Colon (tissue), 2 donors: ENCODE data around the gene NRAS.

Experiments used
- FAIRE-seq: peaks from 2 replicates; lab custom pipeline; 2012; peaks lifted over from hg19 to GRCh38; lab: Jason Lieb, UNC
- donor health status: control.
- donor health status: control.

The NRAS gene

DNA sequence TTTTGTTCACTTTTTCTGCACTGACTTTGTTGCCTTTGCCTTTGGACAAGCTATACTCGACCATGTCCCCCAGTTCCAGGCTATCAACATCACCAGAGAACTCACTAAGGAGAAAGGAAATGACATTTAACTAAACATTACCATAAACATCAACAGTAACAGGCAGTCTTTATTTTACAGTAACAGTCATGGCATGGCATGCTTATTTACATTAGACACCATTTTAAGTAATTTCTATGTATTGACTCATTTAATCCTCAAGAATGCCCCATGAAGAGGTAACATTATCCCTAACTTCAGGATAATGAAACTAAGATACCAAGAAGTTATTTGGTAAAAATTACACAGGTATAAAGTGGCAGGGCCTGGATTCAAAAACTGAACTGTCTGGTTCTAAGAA is 8.7 kb upstream of the NRAS start:
- no peak for FAIRE-seq

DNA sequence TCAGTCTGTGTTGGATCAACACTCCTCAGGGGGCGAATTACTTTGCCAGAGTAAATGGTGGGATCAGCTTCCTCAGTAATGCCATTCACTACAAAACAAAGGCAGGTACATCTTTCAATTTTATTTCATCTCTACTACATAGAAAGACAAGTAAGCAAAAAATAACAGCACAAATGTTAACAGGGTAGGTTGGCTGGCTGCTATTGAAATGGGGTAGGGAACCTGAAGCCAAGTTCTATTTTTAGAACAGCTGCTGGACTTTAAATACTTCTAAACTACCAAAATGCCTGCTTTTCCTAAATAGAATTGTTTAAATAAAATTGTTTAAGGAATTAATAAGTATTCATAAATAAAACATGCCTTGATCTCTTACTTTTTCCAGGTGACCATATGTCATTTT is 7.3 kb upstream of the NRAS start:
- FAIRE-seq, result no peak

- no peak for FAIRE-seq
Measured at GRCh38 chr1:114723457-114723856, 6.9 kb upstream of the NRAS start.

- no peak for FAIRE-seq
Measured at GRCh38 chr1:114720492-114720891, 3.9 kb upstream of the NRAS start.

- FAIRE-seq, result no peak
Measured at GRCh38 chr1:114719424-114719787, 2.8 kb upstream of the NRAS start.

DNA sequence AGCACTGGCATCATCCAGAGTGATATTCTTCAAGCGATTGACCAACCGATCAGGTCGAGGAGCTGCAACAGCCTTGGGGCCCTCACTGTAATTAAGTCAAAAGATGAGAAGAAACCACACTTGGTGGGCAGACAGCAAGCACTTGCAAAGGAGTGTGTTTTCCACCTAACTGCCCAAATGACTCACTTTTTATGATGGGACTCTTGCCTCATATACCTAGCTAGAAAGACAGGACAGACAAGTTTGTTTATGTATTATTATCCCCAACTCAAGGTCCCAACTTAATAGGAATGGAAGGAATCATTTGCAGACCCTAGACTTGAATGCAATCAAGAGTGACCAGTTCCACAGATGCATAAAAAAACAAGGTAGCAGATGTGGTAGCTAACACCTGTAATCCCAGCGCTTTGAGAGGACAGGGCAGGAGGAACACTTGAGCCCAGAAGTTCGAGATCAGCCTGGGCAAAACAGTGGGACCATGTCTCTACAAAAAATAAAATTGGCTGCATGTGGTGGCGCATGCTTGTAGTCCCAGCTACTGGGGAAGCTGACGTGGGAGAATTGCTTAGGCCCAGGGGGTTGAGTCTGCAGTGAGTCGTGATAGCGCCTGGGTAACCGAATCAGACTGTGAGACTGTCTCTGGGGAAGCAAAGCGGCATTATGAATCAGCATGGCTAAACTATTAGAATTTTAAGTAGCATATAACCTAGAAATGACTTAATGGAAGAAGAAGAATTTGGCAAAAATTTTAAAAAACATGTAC is 2.3 kb upstream of the NRAS start:
- no peak for FAIRE-seq

- no peak for FAIRE-seq
Measured at GRCh38 chr1:114715952-114716303, 643 bp downstream of the NRAS start.

GRCh38 chr1:114712977-114713376 is 3.6 kb downstream of the NRAS start:
- FAIRE-seq, result no peak

DNA sequence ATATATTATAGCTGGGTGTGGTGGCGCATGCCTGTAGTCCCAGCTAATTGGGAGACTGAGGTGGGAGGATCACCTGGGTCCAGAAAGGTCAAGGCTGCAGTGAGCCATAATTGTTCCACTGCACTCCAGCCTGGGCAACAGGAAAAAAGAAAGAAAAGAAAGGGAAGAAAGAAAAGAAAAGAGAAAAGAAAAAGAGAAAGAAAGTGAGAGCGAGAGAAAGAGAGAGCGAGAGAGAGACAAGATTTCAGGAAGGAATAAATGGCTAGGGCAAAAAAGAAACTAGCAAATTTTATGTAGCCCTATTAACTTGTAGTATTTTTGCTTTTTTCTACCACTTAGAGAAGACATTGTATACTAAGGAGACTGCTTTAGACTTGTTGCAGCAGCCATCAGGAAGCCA is 6.2 kb downstream of the NRAS start:
- FAIRE-seq, result no peak

- FAIRE-seq, result no peak
Measured at GRCh38 chr1:114707604-114708003, 9.0 kb downstream of the NRAS start.

DNA sequence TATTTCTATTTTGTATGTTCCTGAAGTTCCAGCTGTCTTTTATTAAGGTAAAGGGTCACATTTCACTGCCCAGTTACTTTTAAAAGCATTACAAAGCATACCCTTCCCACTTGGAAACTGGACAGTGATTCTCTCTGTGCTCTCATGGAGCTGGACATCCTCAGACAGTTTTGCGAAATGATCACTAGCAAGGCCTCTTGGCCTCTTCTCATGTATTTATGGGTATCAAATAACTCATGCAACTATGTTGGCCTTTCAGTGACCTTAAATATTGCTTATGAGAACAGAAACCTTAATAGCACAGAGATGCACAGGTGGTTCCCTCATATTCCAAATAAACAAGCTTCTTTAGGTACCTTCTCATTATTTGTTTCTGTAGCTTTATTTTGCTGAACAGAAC is 13.3 kb downstream of the NRAS start:
- no peak for FAIRE-seq

DNA sequence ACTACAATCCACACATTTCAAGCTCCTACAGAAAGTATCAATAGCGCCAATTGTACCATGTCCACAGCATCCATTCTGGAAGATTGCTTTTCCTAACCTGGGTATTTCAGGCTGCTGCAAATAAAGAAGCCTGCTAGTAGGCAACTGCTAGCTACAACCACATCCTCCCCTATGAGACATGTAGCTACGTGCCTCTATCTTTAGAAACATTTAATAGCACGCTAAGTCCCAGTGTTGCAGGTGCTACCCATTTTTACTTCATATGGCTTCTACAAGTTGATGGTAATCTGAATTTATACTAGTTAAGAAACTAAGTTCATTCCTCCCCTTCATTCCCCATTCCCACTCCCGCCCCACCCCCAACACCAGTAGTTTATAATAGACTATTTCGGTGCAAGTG is 13.8 kb downstream of the NRAS start:
- FAIRE-seq, result no peak

GRCh38 chr1:114701931-114702330 is 14.6 kb downstream of the NRAS start:
- no peak for FAIRE-seq

- FAIRE-seq, result no peak
Measured at GRCh38 chr1:114700036-114700600, 16.5 kb downstream of the NRAS start.

DNA sequence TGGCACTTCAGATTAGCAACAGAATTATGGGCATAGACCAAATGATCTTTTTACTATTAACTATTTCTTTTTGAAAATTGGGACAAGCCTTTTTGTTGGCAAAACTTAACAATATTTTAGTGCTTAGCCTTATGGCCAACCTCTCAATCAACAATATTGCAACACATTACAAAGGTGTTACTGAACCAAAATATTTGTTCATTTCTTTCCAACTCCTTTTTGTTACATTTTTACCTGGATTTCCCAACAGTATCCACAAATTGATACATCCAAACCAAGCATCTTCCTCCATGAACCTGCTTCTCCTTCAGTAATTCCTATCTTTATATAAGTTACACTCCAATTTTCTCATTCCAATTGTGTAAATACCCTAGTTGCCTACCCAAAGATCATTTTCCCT is 19.8 kb downstream of the NRAS start:
- FAIRE-seq, result no peak

GRCh38 chr1:114695430-114696058 is 21.0 kb downstream of the NRAS start, which contains the start of gene AMPD1:
TSS of gene AMPD1 (minus strand) at chr1:114695546. CDS start at chr1:114695471, 75 bp downstream.
- no peak for FAIRE-seq

GRCh38 chr1:114694540-114695310 is 21.8 kb downstream of the NRAS start:
- FAIRE-seq, result no peak

- no peak for FAIRE-seq
Measured at GRCh38 chr1:114692947-114693346, 23.6 kb downstream of the NRAS start.

- FAIRE-seq, result no peak
Measured at GRCh38 chr1:114691061-114691460, 25.5 kb downstream of the NRAS start.

GRCh38 chr1:114690148-114690547 is 26.4 kb downstream of the NRAS start:
- FAIRE-seq, result no peak

GRCh38 chr1:114688526-114688925 is 28.0 kb downstream of the NRAS start:
- no peak for FAIRE-seq

GRCh38 chr1:114685851-114686250 is 30.7 kb downstream of the NRAS start:
- FAIRE-seq, result no peak

GRCh38 chr1:114677691-114678090 is 38.9 kb downstream of the NRAS start:
- no peak for FAIRE-seq
